Measurements from ENCODE around the gene KRT85. TPM values are rescaled to one million over a fixed set of nuclear protein-coding genes. Genes with fewer than 3 reads are reported as not detected.

Gene KRT85
- total and polyA plus RNA-seq, 8 donors: not detected

DNA sequence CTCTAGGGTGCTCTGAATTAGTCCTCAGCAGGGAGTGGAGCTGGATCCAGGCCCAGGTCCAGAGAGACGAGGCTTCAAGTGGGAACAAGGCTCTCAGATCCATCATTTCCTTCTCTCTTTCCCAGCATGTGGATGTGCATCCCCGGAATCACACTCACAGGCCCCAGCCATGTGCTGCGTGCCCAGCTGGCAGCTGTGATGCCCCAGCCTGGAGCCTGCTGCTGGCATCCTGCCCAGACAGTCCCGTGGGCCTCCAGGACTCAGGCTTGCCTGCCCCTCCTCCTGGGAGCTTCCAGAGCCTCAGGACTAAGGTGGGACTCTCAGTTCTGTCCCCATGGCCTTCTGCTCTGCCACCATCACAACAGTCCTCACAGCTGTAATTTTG, 24.3 kb upstream of the KRT85 start:
- 21 to 29% methylated on average over 4 of the region's 4 CpGs for WGBS, 2 donors
- no peaks in the 10 kb centered on the region for H3K4me1 ChIP-seq
- ATAC-seq (peak in 3 of 4 donors; percentile 62 to 79 (median 68)), DNase-seq (peak in 4 of 6 donors; percentile 16 to 75 (median 52)), FAIRE-seq (no peak)
- intact Hi-C loops (cut with DNase I): loop anchor here in 1 of 3 donors (10.0 kb wide), 1 partner anchor 103 kb away; the partner anchor contains the start of gene KRT6A
- no peaks in the 10 kb centered on the region for H3K27me3 ChIP-seq
- TF ChIP-seq, protein P1, sequence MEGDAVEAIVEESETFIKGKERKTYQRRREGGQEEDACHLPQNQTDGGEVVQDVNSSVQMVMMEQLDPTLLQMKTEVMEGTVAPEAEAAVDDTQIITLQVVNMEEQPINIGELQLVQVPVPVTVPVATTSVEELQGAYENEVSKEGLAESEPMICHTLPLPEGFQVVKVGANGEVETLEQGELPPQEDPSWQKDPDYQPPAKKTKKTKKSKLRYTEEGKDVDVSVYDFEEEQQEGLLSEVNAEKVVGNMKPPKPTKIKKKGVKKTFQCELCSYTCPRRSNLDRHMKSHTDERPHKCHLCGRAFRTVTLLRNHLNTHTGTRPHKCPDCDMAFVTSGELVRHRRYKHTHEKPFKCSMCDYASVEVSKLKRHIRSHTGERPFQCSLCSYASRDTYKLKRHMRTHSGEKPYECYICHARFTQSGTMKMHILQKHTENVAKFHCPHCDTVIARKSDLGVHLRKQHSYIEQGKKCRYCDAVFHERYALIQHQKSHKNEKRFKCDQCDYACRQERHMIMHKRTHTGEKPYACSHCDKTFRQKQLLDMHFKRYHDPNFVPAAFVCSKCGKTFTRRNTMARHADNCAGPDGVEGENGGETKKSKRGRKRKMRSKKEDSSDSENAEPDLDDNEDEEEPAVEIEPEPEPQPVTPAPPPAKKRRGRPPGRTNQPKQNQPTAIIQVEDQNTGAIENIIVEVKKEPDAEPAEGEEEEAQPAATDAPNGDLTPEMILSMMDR (IDR thresholded peaks at IDR 0.05): no peak
- no peaks in the 10 kb centered on the region for H3K36me3 ChIP-seq
- H3K9me3 ChIP-seq: no peaks in the 10 kb centered on the region
- no peak overlapping the region for H3K4me3 ChIP-seq
- no peak overlapping the region for H3K27ac ChIP-seq

DNA sequence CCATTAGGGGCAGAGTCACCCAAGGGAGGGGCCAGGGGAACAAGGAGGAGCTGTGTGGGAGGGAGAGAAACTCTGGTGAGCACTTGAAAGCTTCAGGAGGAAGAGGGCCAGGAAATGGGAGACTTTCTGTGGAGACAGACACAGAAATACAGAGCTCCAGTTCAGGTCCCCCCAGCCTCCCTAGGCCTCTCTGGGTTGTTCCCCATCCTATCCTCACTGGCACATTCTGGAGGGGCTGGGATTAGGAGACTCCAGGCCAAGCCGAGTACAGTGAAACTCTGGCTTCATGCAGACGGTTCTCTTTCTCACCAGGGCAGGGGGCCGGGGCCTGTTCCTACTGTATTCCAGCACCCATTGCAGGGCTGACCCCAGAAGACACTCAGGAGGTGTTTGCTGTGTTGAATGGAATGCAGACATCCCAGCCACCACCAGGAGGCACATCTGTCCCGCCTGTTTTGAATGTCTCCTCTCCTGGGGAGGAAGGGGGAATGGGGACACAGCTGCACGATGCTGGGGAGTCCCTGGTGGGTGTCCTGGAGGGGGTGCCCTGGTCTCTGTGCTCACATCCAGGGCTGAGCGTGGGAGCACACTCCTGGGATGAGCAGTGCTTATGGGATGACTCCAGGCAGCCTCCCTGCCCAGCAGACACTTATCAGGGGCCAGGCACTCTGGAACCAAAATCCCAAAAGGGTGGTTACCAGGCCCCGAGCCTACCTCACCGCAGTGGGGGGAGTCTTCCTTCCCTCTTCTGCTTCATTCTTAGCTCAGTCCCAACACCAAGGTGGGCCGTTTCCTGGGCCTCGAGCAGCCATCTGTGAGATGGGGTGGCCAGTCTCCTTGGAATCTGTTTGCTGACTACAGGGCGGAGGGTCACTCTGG, 23.7 kb upstream of the KRT85 start:
- H3K27me3 ChIP-seq: no peaks in the 10 kb centered on the region
- TF ChIP-seq, protein P1 (IDR thresholded peaks at IDR 0.05): no peak
- H3K27ac ChIP-seq: no peak overlapping the region
- H3K4me3 ChIP-seq: no peak overlapping the region
- FAIRE-seq (no peak), ATAC-seq (peak in 3 of 4 donors; percentile 25 to 57 (median 52)), DNase-seq (no peak)
- 64 to 67% methylated on average over 11 of the region's 11 CpGs for WGBS, 2 donors
- H3K4me1 ChIP-seq: no peaks in the 10 kb centered on the region
- intact Hi-C loops (cut with DNase I): loop anchor here in 1 of 3 donors (10.0 kb wide), 1 partner anchor 104 kb away; the partner anchor contains the start of gene KRT6A
- no peaks in the 10 kb centered on the region for H3K9me3 ChIP-seq
- no peaks in the 10 kb centered on the region for H3K36me3 ChIP-seq

DNA sequence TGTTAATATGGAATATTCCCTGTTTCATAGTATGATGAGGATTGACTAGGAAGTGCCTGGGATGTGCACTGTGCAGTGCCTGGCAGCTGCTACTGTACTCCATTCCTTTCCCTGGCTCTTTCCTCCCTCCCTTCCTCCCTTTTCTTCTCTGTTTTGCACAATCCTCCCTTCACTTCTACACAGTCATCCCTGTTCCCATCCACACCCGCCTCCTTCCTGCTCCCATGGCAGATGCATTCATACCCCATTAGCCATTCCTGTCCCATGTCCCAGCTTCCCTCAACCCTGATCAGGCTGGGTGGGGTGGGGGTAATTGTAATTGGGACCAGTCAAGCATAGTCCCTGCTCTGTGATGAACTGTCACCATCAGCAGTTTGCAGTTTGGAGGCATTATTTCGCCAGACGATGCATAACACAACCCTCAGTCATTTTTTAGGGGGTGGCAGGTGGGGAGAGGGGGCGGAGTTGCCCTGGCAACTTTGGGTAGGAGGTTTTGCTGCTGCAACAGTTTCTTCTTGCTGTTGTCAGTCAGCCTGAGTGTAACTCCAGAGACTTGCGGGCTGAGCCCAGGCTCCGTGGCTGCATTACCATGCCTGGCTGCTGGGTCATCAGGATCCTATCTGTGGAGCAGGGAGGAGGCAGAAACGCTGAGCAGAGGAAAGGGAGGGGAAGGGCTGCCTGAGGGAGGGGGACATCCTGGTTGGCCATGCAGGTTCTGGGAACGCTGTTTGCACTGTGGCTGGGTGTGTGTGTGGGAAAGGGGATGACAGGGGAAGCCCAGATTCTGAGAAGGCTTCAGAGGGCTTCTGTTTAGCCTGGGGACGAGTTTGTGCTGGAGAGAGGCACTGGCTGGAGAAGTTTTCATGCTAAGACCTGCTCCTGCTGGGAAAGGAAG, 22.3 kb upstream of the KRT85 start:
- no peaks in the 10 kb centered on the region for H3K27me3 ChIP-seq
- no peaks in the 10 kb centered on the region for H3K9me3 ChIP-seq
- TF ChIP-seq, protein P1 (IDR thresholded peaks at IDR 0.05): no peak
- 50 to 55% methylated on average over 9 of the region's 9 CpGs for WGBS, 2 donors
- H3K36me3 ChIP-seq: no peaks in the 10 kb centered on the region
- no peak overlapping the region for H3K27ac ChIP-seq
- DNase-seq: no peak
- intact Hi-C loops (cut with DNase I): loop anchor here in 1 of 3 donors (10.0 kb wide), 2 partner anchors 105 to 185 kb away; partner anchors contain the start of genes KRT6A and KRT74
- no peak for FAIRE-seq
- H3K4me1 ChIP-seq: no peaks in the 10 kb centered on the region
- peak in 1 of 4 donors; percentile 31 for ATAC-seq
- no peak overlapping the region for H3K4me3 ChIP-seq

DNA sequence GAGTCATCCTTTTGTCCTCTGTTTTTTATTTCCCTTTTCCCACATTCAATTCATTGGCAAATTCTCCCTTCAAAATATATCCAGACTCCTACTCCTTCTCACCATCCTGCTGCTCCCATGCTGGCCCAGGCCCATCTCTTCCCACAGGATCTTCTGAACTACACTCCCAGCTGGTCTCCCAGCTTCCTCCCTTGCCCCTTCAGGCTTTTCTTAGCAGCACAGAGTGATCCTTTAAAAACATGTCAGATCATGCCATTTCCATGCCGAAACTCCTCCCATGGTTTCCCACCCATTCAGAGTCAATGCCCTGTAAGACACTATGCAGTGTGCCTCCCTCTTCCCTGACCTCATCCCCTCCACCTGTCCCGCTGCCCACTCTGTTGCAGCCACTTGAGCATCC, 20.6 kb upstream of the KRT85 start:
- DNase-seq (no peak), FAIRE-seq (no peak), ATAC-seq (no peak)
- intact Hi-C loops (cut with DNase I): loop anchor here in 1 of 3 donors (10.0 kb wide), 1 partner anchor 187 kb away; the partner anchor contains the start of gene KRT74
- WGBS, 2 donors: 83 to 92% methylated on average over 2 of the region's 2 CpGs
- TF ChIP-seq, protein P1 (IDR thresholded peaks at IDR 0.05): no peak
- Histone ChIP-seq H3K4me3 (no peak overlapping the region), H3K9me3 (no peaks in the 10 kb centered on the region), H3K27ac (no peak overlapping the region), H3K27me3 (no peaks in the 10 kb centered on the region), H3K4me1 (no peaks in the 10 kb centered on the region), H3K36me3 (no peaks in the 10 kb centered on the region)

Measured in pancreas (tissue), 10 donors.